IMR-90 (cell line): ENCODE measurements around the gene IGSF3.
"Not testable (repeated sequence)": the region's sequence is repeated elsewhere in the genome, so short reads cannot be mapped to it uniquely, and the experiment has no call there.

Experiments used
- CHD1 ChIP-seq: IDR thresholded peaks from 2 replicates; pipeline ENCODE4 v1.6.1; 2012; ENCODE audit warnings: low read depth, low read length, improper control_type of control experiment
- CTCF ChIP-seq: conservative IDR thresholded peaks from 2 replicates; pipeline ENCODE4 v1.5.1; 2012; ENCODE audit warnings: mild to moderate bottlenecking, low read depth, low read length, improper control_type of control experiment
- RAD21 ChIP-seq: IDR thresholded peaks from 2 replicates; pipeline ENCODE4 v1.6.1; 2012; ENCODE audit warnings: low read length, improper control_type of control experiment

- not testable (repeated sequence) for TF ChIP-seq CTCF, CHD1, RAD21
These were observed 40.2 kb downstream of the IGSF3 start for GRCh38 chr1:116627357-116627756.
